ENCODE results near the gene SMG5.

The SMG5 gene

DNA sequence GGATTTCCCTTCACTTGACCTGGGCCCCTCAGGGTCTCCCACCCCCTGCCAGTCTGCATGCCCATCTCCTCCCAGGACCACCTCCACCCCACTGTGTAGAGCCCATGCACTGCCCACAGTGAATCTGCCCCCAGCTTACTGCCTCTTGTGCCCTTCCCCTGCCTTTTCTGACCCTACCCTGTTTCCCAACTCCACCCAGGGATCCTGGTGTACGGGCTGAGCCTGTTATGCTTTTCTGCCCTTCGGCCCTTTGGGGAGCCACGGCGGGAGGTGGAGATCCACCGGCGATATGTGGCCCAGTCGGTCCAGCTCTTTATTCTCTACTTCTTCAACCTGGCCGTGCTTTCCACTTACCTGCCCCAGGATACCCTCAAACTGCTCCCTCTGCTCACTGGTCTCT lies 3.4 kb upstream of the SMG5 start:
- Histone ChIP-seq H3K9me3 (ENCODE audit: control insufficient read depth, insufficient read depth, low read depth, low read length) (no peaks in the 10 kb centered on the region), H3K4me1 (ENCODE audit: control insufficient read depth, insufficient read depth, low read length) (peaks cover under 1% of the 10 kb centered on the region), H3K36me3 (ENCODE audit: control insufficient read depth in 2 of 2, insufficient read depth in 1 of 2, low read length in 2 of 2) (peaks cover 4 to 37% of the 10 kb centered on the region in 2 experiments; a peak in 2 of 3 replicates), H3K4me3 (ENCODE audit: low read depth, low read length) (no peak overlapping the region), H3K27ac (ENCODE audit: extremely low read depth, low read depth, low read length) (no peak overlapping the region)
- ChIA-PET CTCF (interaction anchor here (0.5 kb wide), 1 partner anchor 1951 kb away, joined by 3 read pairs; no protein-coding TSS in a partner anchor), POLR2A (no interaction called here)
- TF ChIP-seq, protein P1, sequence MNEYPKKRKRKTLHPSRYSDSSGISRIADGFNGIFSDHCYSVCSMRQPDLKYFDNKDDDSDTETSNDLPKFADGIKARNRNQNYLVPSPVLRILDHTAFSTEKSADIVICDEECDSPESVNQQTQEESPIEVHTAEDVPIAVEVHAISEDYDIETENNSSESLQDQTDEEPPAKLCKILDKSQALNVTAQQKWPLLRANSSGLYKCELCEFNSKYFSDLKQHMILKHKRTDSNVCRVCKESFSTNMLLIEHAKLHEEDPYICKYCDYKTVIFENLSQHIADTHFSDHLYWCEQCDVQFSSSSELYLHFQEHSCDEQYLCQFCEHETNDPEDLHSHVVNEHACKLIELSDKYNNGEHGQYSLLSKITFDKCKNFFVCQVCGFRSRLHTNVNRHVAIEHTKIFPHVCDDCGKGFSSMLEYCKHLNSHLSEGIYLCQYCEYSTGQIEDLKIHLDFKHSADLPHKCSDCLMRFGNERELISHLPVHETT (tag by site-specific recombination; IDR thresholded peaks at IDR 0.05): no peak
- no peak for TF ChIP-seq ZNF174 (tag by site-specific recombination; IDR thresholded peaks at IDR 0.05)
- TF ChIP-seq, protein P2, sequence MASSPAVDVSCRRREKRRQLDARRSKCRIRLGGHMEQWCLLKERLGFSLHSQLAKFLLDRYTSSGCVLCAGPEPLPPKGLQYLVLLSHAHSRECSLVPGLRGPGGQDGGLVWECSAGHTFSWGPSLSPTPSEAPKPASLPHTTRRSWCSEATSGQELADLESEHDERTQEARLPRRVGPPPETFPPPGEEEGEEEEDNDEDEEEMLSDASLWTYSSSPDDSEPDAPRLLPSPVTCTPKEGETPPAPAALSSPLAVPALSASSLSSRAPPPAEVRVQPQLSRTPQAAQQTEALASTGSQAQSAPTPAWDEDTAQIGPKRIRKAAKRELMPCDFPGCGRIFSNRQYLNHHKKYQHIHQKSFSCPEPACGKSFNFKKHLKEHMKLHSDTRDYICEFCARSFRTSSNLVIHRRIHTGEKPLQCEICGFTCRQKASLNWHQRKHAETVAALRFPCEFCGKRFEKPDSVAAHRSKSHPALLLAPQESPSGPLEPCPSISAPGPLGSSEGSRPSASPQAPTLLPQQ (tag by site-specific recombination; IDR thresholded peaks at IDR 0.05): no peak
- TF ChIP-seq ZNF132 (tag by site-specific recombination; IDR thresholded peaks at IDR 0.05; ENCODE audit: borderline replicate concordance): no peak
- no peak for TF ChIP-seq FEZF1 (tag by site-specific recombination; IDR thresholded peaks at IDR 0.05)
- TF ChIP-seq ZNF19 (tag by site-specific recombination; IDR thresholded peaks at IDR 0.05; ENCODE audit: low read depth): no peak
- TF ChIP-seq ZXDB (tag by site-specific recombination; IDR thresholded peaks at IDR 0.05): no peak
- TF ChIP-seq ZNF521 (tag by site-specific recombination; IDR thresholded peaks at IDR 0.05): no peak
- no peak for TF ChIP-seq ZNF560 (tag by site-specific recombination; IDR thresholded peaks at IDR 0.05; ENCODE audit: borderline replicate concordance)
- TF ChIP-seq ZNF202 (tag by site-specific recombination; IDR thresholded peaks at IDR 0.05; ENCODE audit: borderline replicate concordance): no peak
- no peak for TF ChIP-seq SCRT2 (tag by site-specific recombination; IDR thresholded peaks at IDR 0.05)
- TF ChIP-seq, protein P3, sequence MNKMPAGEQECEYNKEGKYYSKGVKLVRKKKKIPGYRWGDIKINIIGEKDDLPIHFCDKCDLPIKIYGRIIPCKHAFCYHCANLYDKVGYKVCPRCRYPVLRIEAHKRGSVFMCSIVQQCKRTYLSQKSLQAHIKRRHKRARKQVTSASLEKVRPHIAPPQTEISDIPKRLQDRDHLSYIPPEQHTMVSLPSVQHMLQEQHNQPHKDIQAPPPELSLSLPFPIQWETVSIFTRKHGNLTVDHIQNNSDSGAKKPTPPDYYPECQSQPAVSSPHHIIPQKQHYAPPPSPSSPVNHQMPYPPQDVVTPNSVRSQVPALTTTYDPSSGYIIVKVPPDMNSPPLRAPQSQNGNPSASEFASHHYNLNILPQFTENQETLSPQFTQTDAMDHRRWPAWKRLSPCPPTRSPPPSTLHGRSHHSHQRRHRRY (tag by site-specific recombination; IDR thresholded peaks at IDR 0.05): no peak
- no peak for TF ChIP-seq SP7 (tag by site-specific recombination; IDR thresholded peaks at IDR 0.05)
- TF ChIP-seq KLF7 (tag by site-specific recombination; IDR thresholded peaks at IDR 0.05; ENCODE audit: borderline replicate concordance): no peak
- TF ChIP-seq ZNF670 (tag by site-specific recombination; IDR thresholded peaks at IDR 0.05; ENCODE audit: low read depth): no peak
- no peak for TF ChIP-seq ZNF76 (tag by site-specific recombination; IDR thresholded peaks at IDR 0.05; ENCODE audit: borderline replicate concordance, low read depth)
- no peak for TF ChIP-seq ZNF114 (tag by site-specific recombination; IDR thresholded peaks at IDR 0.05)
- TF ChIP-seq PRDM1 (tag by site-specific recombination; IDR thresholded peaks at IDR 0.05): no peak
- no peak for TF ChIP-seq ZSCAN30 (tag by site-specific recombination; IDR thresholded peaks at IDR 0.05)
- no peak for TF ChIP-seq GLIS1 (tag by site-specific recombination; IDR thresholded peaks at IDR 0.05)

DNA sequence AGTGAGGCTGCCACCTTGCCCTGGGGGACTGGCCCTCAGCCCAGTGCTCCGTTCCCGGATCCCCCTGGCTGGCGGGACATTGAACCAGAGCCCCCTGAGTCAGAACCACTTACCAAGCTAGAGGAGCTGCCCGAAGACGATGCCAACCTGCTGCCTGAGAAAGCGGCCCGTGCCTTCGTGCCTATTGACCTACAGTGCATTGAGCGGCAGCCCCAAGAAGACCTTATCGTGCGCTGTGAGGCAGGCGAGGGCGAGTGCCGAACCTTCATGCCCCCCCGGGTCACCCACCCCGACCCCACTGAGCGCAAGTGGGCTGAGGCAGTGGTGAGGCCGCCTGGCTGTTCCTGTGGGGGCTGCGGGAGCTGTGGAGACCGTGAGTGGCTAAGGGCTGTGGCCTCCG lies 2.8 kb upstream of the SMG5 start:
- H3K36me3 ChIP-seq (ENCODE audit: control insufficient read depth in 2 of 2, insufficient read depth in 1 of 2, low read length in 2 of 2): peaks cover 4 to 38% of the 10 kb centered on the region in 2 experiments; a peak in 2 of 3 replicates
- H3K4me3 ChIP-seq (ENCODE audit: low read depth, low read length): no peak overlapping the region
- ChIA-PET CTCF (no interaction called here), POLR2A (no interaction called here)
- peaks cover 4% of the 10 kb centered on the region; the same call in 1 of the 2 replicates for H3K4me1 ChIP-seq (ENCODE audit: control insufficient read depth, insufficient read depth, low read length)
- H3K27ac ChIP-seq (ENCODE audit: extremely low read depth, low read depth, low read length): no peak overlapping the region
- H3K9me3 ChIP-seq (ENCODE audit: control insufficient read depth, insufficient read depth, low read depth, low read length): no peaks in the 10 kb centered on the region
- TF ChIP-seq ZNF555 (tag by site-specific recombination; conservative IDR thresholded peaks at IDR 0.05) (no peak), ZNF24 (tag by site-specific recombination; IDR thresholded peaks at IDR 0.05) (no peak), ZXDB (tag by site-specific recombination; IDR thresholded peaks at IDR 0.05) (no peak), PRDM1 (tag by site-specific recombination; IDR thresholded peaks at IDR 0.05) (no peak), ZNF19 (tag by site-specific recombination; IDR thresholded peaks at IDR 0.05; ENCODE audit: low read depth) (no peak)
- TF ChIP-seq, protein P4, sequence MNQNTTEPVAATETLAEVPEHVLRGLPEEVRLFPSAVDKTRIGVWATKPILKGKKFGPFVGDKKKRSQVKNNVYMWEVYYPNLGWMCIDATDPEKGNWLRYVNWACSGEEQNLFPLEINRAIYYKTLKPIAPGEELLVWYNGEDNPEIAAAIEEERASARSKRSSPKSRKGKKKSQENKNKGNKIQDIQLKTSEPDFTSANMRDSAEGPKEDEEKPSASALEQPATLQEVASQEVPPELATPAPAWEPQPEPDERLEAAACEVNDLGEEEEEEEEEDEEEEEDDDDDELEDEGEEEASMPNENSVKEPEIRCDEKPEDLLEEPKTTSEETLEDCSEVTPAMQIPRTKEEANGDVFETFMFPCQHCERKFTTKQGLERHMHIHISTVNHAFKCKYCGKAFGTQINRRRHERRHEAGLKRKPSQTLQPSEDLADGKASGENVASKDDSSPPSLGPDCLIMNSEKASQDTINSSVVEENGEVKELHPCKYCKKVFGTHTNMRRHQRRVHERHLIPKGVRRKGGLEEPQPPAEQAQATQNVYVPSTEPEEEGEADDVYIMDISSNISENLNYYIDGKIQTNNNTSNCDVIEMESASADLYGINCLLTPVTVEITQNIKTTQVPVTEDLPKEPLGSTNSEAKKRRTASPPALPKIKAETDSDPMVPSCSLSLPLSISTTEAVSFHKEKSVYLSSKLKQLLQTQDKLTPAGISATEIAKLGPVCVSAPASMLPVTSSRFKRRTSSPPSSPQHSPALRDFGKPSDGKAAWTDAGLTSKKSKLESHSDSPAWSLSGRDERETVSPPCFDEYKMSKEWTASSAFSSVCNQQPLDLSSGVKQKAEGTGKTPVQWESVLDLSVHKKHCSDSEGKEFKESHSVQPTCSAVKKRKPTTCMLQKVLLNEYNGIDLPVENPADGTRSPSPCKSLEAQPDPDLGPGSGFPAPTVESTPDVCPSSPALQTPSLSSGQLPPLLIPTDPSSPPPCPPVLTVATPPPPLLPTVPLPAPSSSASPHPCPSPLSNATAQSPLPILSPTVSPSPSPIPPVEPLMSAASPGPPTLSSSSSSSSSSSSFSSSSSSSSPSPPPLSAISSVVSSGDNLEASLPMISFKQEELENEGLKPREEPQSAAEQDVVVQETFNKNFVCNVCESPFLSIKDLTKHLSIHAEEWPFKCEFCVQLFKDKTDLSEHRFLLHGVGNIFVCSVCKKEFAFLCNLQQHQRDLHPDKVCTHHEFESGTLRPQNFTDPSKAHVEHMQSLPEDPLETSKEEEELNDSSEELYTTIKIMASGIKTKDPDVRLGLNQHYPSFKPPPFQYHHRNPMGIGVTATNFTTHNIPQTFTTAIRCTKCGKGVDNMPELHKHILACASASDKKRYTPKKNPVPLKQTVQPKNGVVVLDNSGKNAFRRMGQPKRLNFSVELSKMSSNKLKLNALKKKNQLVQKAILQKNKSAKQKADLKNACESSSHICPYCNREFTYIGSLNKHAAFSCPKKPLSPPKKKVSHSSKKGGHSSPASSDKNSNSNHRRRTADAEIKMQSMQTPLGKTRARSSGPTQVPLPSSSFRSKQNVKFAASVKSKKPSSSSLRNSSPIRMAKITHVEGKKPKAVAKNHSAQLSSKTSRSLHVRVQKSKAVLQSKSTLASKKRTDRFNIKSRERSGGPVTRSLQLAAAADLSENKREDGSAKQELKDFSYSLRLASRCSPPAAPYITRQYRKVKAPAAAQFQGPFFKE (tag by site-specific recombination; IDR thresholded peaks at IDR 0.05; ENCODE audit: borderline replicate concordance): no peak
- TF ChIP-seq, protein P5, sequence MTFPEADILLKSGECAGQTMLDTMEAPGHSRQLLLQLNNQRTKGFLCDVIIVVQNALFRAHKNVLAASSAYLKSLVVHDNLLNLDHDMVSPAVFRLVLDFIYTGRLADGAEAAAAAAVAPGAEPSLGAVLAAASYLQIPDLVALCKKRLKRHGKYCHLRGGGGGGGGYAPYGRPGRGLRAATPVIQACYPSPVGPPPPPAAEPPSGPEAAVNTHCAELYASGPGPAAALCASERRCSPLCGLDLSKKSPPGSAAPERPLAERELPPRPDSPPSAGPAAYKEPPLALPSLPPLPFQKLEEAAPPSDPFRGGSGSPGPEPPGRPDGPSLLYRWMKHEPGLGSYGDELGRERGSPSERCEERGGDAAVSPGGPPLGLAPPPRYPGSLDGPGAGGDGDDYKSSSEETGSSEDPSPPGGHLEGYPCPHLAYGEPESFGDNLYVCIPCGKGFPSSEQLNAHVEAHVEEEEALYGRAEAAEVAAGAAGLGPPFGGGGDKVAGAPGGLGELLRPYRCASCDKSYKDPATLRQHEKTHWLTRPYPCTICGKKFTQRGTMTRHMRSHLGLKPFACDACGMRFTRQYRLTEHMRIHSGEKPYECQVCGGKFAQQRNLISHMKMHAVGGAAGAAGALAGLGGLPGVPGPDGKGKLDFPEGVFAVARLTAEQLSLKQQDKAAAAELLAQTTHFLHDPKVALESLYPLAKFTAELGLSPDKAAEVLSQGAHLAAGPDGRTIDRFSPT (tag by site-specific recombination; IDR thresholded peaks at IDR 0.05): no peak

Data from HEK293 (cell line).